GM21529 (cell line): Measurements from ENCODE around the gene CDH2.

Experiments used
- ATAC-seq: cut with Tn5 transposase; IDR thresholded peaks from one replicate; pipeline ENCODE4 v1.9.1; 2021; ENCODE audit not compliant: unreplicated experiment

Gene CDH2

GRCh38 chr18:28176948-28177827 lies at the start of gene CDH2:
Gene CDH2, minus strand, starts transcription at chr18:28177130. Its CDS starts 108 bp downstream, at chr18:28177022.
- no peak for ATAC-seq

DNA sequence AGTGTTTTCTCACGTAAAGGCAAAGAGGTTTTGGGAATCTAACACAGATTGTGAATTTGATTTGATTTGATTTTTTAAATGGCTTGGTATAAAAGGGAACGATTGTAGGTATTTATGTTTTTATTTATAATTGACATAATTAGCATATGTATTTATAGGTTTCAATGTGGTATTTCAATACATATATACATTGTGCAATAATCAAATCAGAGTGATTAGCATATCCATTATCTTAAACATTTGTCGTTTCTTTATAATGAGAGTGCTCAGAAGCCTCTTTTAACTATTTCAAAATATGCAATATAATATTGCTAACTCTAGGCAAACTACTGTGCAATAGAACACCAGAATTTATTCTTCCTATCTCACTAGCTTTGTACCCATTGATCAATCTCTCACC lies 35.1 kb upstream of the CDH2 start:
- ATAC-seq: no peak

DNA sequence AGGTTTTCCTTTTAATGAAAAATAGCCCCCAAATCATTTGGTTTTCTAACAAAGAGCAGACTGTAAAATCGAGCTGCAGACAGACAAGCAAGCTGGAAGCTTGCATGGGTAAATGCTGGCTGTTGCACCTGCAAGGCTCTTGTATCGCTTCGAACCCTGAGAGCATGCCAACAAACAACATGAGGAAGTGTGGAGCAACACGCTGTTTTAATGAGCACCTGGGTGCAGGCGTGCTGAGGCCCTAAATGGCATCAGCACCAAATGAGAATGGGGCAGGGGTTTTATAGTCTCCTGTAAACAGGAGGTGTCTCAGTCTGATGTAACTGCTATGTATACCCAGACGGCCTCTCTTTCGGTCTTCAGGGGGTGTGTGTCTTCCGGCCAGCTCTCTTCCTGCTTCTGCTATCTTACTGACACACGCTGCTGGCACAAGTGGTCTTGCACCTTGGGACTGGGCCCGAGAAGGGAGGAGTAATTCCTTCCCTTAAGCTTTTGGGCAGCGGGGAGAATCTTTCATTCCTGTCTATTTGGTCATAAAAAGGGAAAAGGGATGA lies 31.9 kb upstream of the CDH2 start:
- ATAC-seq: no peak

DNA sequence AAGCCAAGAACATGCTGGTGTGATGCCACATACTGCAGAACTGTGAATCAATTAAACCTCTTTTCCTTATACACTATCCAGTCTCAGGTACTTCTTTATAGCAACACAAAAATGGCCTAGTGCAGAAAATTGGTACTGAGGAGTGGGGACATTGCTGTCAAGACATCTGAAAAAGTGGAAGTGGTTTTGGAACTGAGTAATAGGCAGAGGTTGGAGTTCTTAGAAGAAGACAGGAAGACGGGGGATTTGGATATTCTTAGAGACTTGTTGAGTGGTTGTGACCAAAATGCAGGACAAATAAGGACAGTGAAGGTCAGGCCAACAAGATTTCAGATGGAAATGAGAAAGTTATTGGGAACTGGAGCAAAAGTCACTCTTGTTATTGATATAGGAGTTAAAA lies 31.3 kb upstream of the CDH2 start:
- no peak for ATAC-seq

DNA sequence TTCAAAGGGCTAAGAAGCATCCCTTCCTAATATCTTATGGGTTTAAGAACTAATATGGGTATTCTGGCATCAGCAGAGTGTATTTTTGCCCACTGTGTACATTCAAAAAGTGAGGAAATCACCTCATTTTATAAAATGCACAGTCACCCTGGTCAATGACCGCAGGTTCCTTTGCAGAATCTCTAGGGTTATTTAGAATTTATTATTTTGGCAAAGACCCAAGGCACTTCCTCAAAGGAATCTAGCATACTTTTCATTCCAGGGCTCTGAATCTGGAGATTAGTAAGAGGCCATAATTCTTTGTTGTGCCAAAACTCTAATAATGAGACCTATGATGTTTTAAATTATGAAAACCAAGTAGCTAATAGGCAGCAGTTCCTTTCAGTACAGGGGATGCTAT lies 27.2 kb upstream of the CDH2 start:
- ATAC-seq: no peak

DNA sequence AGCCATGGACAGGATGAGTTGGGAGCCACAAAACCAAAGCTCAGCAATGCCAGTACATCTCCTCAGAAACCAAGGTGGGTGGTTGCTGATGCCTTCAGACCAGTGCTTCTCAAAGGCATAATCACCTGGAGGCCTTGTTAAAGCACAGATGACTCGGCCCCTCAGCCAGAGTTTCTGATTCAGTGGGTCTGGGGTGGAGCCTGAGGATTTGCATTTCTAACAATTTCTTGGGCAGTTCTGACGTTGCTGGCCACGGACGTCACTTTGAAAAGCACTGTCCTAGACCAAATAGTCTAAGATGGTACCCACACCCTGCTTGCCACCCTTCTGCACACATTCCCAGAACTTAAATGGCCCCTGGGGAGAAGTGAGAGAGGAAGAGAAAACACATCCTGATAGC lies 24.1 kb upstream of the CDH2 start:
- ATAC-seq: no peak

DNA sequence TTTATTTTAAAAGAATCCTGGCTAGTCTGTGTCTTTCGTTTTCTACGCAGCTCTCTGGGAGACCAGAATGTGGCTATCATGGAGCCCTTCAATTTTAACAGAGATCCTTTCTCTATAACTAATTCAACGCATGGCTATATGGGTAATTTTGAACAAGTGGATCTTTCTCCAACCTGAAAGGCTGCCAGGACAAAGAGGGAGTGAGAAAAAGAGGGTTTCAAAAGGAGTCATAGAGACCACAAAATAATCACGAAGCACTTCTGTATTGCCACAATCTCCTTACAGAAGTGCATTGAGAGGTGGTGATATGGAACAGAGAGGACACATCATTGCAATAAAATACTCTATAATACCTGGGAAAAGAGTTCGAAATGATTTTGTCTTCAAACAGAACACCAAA lies 21.7 kb upstream of the CDH2 start:
- ATAC-seq: no peak

- ATAC-seq: no peak
Measured at GRCh38 chr18:28193177-28193778, 16.3 kb upstream of the CDH2 start.

DNA sequence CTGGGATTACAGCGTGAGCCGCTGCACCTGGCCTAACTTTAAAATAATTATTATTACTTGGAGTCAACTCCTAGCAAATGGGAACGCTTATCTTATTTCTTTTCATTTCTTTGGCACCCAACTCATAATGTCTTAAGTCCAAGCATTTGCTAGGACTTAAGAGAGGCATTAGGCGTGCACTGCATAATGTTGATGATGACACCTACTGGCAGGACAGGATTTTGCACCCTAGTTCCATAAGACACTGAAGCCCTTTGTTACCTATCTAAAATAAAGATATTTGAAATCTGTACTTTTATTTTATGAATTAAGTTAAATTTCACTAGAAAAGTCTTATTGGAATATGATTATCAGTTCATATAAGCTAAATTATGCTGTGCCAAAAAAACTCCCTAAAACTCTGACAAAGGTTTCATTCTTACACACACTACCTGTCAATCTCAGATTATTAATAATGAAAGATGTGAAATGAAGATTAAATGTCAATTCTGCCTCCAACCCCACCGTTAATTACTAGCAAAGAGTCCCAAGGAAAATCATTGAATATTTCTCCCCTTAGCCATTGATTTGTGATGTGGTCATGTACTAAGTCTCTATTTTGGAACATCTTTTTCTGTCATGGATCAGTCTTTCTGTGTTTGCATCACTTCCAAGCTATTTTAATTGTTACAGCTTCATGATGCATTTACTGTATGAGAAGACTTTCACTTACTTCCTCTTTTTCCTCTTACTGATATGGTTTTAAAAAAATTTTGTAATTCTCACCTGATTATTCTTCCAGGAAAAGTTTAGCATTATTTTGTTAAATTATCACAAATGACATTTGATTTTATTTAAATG lies 12.7 kb upstream of the CDH2 start:
- ATAC-seq: no peak

GRCh38 chr18:28185121-28185520 lies 8.2 kb upstream of the CDH2 start:
- no peak for ATAC-seq

DNA sequence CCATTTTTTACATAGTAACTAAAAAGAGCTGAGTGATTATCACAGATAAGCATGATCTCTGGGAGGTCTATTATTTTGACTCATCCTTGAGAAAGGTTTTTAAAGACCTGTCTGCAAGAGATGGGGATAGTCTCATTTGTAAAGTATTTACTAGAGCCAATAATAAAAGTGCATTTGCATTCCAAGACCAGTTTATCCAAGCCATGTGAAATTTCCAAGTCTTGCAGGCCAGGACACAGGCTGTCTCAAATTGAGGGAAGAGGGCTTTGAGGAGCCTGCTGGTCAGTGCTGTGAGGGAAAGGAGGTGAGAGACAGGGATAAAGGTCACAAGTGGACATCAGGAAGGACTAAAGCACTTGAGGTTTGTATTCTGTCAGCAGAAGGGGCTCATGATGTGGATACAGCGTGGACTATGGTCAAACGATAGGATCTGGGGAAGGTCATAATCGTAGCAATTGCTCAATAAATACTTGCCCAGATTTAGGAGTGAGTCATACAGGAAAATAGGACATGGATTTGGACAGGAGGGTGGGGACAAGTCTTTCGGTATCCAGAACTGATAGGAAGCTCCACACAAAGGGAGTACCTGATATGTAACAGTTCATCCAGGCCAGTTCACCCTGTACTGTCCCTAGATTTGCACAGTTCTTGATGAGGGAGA lies 6.6 kb upstream of the CDH2 start:
- no peak for ATAC-seq

DNA sequence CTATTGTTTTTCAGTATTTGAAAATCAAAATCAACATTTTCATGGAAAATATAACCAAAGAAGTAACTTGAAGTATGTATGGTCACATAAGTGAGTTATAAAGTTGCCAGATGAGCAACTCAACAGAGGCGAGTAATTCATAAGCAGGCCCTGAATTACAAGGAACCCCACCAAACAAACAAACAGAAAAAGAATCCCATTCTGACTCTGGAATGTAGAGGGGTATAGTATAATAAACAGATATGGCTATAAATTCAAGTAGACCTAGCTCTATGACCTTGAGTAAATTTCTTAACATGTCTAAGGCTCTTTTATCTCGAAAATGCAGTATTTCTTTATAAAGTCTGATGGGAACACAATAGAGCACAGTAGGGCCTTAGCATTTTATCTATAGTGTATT lies 4.7 kb upstream of the CDH2 start:
- no peak for ATAC-seq

DNA sequence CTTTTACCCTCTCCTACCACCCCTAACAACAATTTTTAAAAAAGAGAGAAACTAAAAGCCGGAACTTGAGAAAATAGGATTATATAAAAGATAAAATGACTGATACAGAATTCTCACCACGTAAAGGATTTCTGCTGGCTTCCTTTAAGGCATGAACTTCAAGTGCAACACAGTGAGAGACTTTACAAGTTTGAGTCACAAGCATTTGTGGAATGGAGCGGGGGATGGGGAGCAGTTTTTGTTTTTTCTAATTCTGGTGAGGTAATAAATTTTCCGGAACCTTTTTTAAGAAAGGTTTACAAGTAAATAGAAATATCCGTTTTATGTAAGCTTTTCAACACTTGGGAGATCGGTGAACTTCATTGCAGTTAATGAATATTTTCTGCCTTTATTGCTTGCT lies 1.8 kb upstream of the CDH2 start:
- ATAC-seq: no peak

DNA sequence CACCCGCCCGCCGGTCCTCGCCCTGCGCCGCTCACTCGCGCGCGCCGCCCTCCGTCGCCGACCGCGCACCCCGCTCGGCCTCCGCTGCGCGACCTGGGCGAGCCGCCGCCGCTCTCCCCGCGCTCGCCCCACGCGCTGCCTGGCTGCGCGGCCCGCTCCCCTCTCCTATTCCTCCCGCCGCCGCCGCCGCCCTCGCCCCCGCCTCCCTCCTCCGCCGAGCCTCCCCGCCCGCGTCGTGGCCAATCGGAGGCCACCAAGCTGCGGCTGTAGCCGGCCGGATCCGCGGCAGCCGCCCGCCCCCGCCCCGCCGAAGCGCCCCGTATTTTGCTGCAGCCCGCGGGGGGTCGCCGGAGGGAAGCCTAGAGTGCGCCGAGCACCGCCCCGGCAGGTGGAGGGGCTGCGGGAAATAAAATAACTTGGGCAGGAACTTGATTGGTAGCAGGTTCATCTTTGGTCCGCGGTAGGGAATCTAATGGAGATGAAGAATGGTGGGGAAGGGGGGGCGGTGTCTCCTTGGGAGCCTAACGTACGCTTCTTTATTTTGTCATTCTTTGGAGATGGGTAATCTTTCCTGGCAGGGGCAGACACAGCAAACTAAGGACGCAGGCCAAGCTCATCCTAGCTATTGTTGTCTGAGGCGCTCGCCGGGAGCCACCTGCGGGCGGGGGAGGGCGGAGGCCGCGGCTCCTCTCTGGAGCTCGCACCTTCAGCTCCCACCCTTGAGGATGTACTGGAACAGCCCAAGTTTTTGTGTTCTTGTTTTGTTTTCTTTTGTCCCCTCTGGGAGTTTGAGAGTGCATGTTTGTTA lies 1.1 kb upstream of the CDH2 start:
- no peak for ATAC-seq

GRCh38 chr18:28176698-28176947 lies 307 bp downstream of the CDH2 start:
- no peak for ATAC-seq

- no peak for ATAC-seq
Measured at GRCh38 chr18:28175930-28176697, 816 bp downstream of the CDH2 start.

- ATAC-seq: no peak
Measured at GRCh38 chr18:28175150-28175929, 1.6 kb downstream of the CDH2 start.

- ATAC-seq: no peak
Measured at GRCh38 chr18:28174181-28174905, 2.6 kb downstream of the CDH2 start.
